ENCODE results near the gene RHOA.
"Not testable (repeated sequence)": the region's sequence is repeated elsewhere in the genome, so short reads cannot be mapped to it uniquely, and the experiment has no call there.

DNA sequence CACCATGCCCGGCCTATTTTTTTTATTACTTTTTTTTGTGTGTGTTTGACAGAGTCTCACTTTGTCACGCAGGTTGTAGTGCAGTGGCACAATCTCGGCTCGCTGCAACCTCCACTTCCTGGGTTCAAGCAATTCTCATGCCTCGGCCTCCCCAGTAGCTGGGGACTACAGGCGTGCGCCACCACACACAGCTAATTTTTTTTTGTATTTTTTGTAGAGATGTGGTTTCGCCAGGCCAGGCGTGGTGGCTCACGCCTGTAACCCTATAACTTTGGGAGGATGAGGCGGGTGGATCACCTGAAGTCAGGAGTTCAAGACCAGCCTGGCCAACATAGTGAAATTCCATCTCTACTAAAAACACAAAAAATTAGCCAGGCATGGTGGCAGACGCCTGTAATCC, 63.4 kb downstream of the RHOA start:
- TF ChIP-seq, protein P1, sequence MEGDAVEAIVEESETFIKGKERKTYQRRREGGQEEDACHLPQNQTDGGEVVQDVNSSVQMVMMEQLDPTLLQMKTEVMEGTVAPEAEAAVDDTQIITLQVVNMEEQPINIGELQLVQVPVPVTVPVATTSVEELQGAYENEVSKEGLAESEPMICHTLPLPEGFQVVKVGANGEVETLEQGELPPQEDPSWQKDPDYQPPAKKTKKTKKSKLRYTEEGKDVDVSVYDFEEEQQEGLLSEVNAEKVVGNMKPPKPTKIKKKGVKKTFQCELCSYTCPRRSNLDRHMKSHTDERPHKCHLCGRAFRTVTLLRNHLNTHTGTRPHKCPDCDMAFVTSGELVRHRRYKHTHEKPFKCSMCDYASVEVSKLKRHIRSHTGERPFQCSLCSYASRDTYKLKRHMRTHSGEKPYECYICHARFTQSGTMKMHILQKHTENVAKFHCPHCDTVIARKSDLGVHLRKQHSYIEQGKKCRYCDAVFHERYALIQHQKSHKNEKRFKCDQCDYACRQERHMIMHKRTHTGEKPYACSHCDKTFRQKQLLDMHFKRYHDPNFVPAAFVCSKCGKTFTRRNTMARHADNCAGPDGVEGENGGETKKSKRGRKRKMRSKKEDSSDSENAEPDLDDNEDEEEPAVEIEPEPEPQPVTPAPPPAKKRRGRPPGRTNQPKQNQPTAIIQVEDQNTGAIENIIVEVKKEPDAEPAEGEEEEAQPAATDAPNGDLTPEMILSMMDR (IDR thresholded peaks at IDR 0.05; ENCODE audit: low read length) = not testable (repeated sequence)
- not testable (repeated sequence) for TF ChIP-seq EZH2 (IDR thresholded peaks at IDR 0.05; ENCODE audit: borderline replicate concordance, low read length)
